Activated T-helper 1 cell treated with anti-CD3 and anti-CD28 coated beads, Interleukin-12 subunit alpha, Interleukin-12 subunit beta, Interleukin-2, Interleukin-4 antibody, amounts not matched to agents 30 ng/mL and 10 ng/mL and 1 ng/mL, durations not matched to agents 14 hours and 24 hours and 36 hours (primary cell): ENCODE data around the gene ZNF160. TPM values are rescaled to one million over a fixed set of nuclear protein-coding genes. Genes with fewer than 3 reads are reported as not detected.
A peak's percentile ranks its signal among the peaks of the same experiment; 100 is the strongest.
"Not testable (repeated sequence)": the region's sequence is repeated elsewhere in the genome, so short reads cannot be mapped to it uniquely, and the experiment has no call there.

Experiments used
- DNase-seq: peaks from one replicate; pipeline ENCODE4 v3.0.0; 2021; ENCODE audit warnings: low spot score
- H3K27ac Mint-ChIP-seq: one replicate; pipeline ENCODE4 v1.8.0; 2021; ENCODE audit warnings: mild to moderate bottlenecking, mixed read lengths
- H3K27me3 Mint-ChIP-seq: one replicate; pipeline ENCODE4 v1.8.0; 2022; ENCODE audit warnings: mild to moderate bottlenecking, moderate library complexity, mixed read lengths; ENCODE audit not compliant: insufficient read depth
- H3K36me3 Mint-ChIP-seq: one replicate; pipeline ENCODE4 v1.8.0; 2021; ENCODE audit warnings: low read depth, mixed read lengths
- H3K4me1 Mint-ChIP-seq: one replicate; pipeline ENCODE4 v1.8.0; 2021; ENCODE audit warnings: low read depth, mixed read lengths
- H3K4me3 Mint-ChIP-seq: one replicate; pipeline ENCODE4 v1.8.0; 2021; ENCODE audit warnings: mild to moderate bottlenecking, moderate library complexity, mixed read lengths
- H3K9me3 Mint-ChIP-seq: one replicate; pipeline ENCODE4 v1.8.0; 2021; ENCODE audit warnings: mixed read lengths
- intact Hi-C: fragments of 100-400 bp; cut with micrococcal nuclease; formaldehyde crosslinking; loops from one replicate; pipeline ENCODE4 v1.15.1; 2024
- total RNA-seq: library from RNA; stranded (reverse); gene quantifications from 2 replicates; pipeline ENCODE4 v1.2.3, GENCODE V29; 2022

Gene ZNF160
- 26.0 and 27.8 TPM in 2 replicates for total RNA-seq

DNA sequence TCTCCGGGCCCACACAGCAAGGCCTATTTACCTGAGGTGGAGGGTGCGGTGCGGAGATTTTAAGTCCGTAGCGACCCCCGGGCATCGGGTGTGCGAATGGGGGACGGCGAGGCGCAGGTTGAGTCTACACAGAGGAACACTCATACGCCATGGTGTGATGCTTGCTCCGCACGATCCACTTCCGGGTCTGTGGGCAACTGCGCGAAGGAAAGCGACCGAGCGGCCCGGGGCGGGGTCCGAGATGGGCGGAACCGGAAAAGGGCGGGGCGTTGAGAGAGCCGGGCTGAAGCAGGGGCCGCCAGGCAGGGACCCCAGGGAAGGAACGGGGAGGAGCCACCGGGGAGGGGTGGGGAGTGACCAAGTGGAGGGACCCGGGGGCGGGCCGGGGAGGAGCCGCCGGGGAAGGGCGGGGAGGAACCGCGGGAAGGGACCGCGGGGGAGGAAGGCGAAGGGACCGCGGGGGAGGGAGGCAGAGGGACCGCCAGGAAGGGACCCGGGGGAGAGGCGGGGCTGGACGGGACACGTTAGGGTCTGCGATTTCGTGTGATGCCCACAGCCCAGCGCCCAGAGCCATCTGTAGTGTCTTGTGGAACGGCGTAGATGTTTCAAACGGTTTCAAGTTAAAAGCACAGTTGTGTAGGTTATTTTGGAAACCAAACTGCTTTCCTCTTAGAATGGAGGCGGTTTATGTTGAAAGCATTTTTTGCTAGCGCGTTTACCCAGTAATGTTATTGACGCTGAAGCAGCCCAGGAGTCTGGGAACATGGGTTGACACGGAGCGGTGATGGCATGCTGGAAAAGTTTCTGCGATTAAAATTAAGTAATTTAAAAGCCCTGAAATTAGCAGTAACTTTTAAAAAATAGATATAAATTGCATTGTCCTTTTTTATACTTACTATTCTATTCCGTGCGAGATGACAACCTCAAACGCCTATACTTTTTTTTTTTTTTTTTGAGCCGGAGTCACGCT lies at the start of gene ZNF160:
TSS of gene ZNF160 (minus strand) at position 189 of the 970 bp plus-strand sequence. CDS start 17,146 bp downstream, outside the sequence.
- Mint-ChIP-seq H3K36me3 (peaks cover 21% of the 10 kb centered on the region), H3K27me3 (no peaks in the 10 kb centered on the region), H3K4me1 (peaks cover 23% of the 10 kb centered on the region), H3K9me3 (peaks cover 17% of the 10 kb centered on the region), H3K27ac (peak within 1 kb of the TSS; percentile 95), H3K4me3 (peak within 1 kb of the TSS; percentile 92)
- peak; percentile 98 for DNase-seq
- intact Hi-C loops = loop anchor here (1.0 to 10.0 kb wide), 22 partner anchors 56 to 965 kb away; partner anchors contain the start of genes MYADM, ZNF28, ZNF320 and ZNF347

DNA sequence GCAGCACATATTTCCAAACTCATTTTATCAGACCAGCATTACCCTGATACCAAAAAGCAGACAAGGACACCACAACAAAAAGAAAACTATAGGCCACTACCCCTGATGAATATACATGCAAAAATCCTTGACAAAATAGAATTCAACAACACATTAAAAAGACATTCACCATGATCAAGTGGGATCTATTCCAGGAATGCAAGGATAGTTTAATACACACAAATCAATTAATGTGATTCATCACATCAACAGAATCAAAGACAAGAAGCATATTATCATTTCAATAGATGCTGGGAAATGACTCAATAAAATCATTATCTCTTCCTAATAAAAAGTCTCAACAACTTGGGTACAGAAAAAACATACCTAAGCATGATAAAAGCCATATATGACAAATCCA lies 44.4 kb upstream of the ZNF160 start:
- no peaks in the 10 kb centered on the region for H3K4me1 Mint-ChIP-seq

GRCh38 chr19:53140351-53140750 lies 37.1 kb upstream of the ZNF160 start:
- intact Hi-C loops = no loop called here
- Mint-ChIP-seq H3K4me1 (no peaks in the 10 kb centered on the region), H3K9me3 (peaks cover 75% of the 10 kb centered on the region), H3K27me3 (no peaks in the 10 kb centered on the region), H3K27ac (no peak overlapping the region), H3K4me3 (no peak overlapping the region), H3K36me3 (peaks cover 25% of the 10 kb centered on the region)
- DNase-seq = no peak

More for the DNA sequence above, 44.4 kb upstream of the ZNF160 start:
- Mint-ChIP-seq H3K9me3 (peaks cover 70% of the 10 kb centered on the region), H3K27me3 (no peaks in the 10 kb centered on the region), H3K27ac (no peak overlapping the region), H3K36me3 (peaks cover 46% of the 10 kb centered on the region), H3K4me3 (no peak overlapping the region)
- no peak for DNase-seq
- intact Hi-C loops = no loop called here

- no peaks in the 10 kb centered on the region for H3K36me3 Mint-ChIP-seq
- peaks cover 7% of the 10 kb centered on the region for H3K4me1 Mint-ChIP-seq
- no peak overlapping the region for H3K27ac Mint-ChIP-seq
- intact Hi-C loops = no loop called here
- H3K27me3 Mint-ChIP-seq = no peaks in the 10 kb centered on the region
- H3K4me3 Mint-ChIP-seq = no peak overlapping the region
- peaks cover 68% of the 10 kb centered on the region for H3K9me3 Mint-ChIP-seq
- DNase-seq = no peak
These were observed 33.2 kb upstream of the ZNF160 start for GRCh38 chr19:53136432-53136831.

DNA sequence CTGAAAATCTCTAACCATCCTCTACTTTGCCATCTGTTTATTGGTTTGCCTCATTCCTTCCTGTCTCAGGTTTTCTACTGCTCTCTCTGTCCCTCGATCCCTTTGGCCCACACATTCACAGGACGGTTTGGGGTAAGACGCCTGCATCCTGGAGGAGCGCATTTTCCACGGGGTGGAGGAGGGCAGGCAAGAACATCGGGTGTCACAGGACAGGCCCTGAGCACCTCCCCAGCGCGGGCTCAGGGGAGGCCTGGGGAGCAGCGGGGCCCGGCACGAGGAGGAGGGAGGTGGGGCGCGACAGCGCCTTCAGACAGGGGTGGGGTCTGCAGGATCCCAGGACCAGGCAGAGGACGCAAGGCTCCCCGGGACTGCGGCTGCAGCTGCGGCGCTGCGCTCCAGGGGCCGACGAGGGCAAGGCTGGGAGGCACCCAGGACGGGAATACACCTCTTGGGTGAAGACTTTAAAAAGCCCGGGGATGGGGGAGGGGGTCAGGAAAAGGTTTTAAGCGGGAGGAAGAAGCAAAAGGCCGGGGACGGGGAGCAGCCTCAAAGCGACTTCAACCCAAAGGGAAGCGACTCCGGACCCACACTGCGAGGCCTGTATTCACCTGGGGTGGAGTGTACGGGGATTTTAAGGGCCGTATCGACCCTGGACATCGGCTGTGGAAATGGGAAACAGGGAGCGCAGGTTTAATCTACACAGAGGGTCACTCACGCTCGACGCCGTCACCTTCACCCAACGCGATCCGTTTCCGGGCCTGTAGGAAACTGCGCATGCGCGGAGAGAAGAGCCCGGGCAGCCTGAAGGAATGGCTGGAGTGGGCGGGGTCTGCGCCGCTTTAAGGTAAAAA lies 29.1 kb upstream of the ZNF160 start, which contains the start of gene ZNF415:
TSS of gene ZNF415 (minus strand) at position 770 of the 851 bp plus-strand sequence. CDS start 10,234 bp downstream, outside the sequence.
- H3K27ac Mint-ChIP-seq = no peak within 1 kb of the TSS
- H3K27me3 Mint-ChIP-seq = no peaks in the 10 kb centered on the region
- intact Hi-C loops = no loop called here
- peaks cover 60% of the 10 kb centered on the region for H3K9me3 Mint-ChIP-seq
- peaks cover 7% of the 10 kb centered on the region for H3K4me1 Mint-ChIP-seq
- peak within 1 kb of the TSS; percentile 58 for H3K4me3 Mint-ChIP-seq
- no peaks in the 10 kb centered on the region for H3K36me3 Mint-ChIP-seq
- DNase-seq = peak; percentile 21

GRCh38 chr19:53131727-53132126 lies 28.5 kb upstream of the ZNF160 start:
- Mint-ChIP-seq H3K4me3 (no peak overlapping the region), H3K9me3 (peaks cover 61% of the 10 kb centered on the region), H3K4me1 (peaks cover 7% of the 10 kb centered on the region), H3K27me3 (no peaks in the 10 kb centered on the region), H3K36me3 (no peaks in the 10 kb centered on the region), H3K27ac (no peak overlapping the region)
- DNase-seq = no peak
- intact Hi-C loops = no loop called here

DNA sequence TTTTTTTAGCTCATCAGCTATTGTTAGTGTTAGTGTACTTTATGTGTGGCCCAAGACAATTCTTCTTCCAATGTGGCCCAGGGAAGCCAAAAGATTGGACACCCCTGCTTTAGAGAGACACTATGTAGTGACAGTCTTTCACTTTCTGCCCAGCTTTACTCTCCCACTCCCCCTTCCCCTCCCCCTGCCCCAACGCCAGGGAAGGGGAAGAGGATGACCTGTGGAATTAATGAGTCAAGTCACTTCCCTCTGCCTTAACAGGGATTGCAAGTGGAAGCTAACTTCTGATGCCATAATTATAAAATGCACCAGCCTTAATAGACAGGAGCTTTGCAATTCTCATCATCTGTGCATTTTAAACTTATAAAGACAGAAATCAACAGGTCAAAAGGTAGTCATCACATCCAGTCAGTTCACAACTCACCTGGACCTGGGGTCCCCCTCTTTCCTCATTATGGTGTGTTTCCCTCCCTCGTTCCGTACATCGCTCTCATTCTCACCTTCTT lies 27.9 kb upstream of the ZNF160 start:
- no peak for DNase-seq
- no peak overlapping the region for H3K4me3 Mint-ChIP-seq
- no peaks in the 10 kb centered on the region for H3K36me3 Mint-ChIP-seq
- H3K27me3 Mint-ChIP-seq = no peaks in the 10 kb centered on the region
- peaks cover 7% of the 10 kb centered on the region for H3K4me1 Mint-ChIP-seq
- no peak overlapping the region for H3K27ac Mint-ChIP-seq
- H3K9me3 Mint-ChIP-seq = peaks cover 55% of the 10 kb centered on the region
- intact Hi-C loops = no loop called here

DNA sequence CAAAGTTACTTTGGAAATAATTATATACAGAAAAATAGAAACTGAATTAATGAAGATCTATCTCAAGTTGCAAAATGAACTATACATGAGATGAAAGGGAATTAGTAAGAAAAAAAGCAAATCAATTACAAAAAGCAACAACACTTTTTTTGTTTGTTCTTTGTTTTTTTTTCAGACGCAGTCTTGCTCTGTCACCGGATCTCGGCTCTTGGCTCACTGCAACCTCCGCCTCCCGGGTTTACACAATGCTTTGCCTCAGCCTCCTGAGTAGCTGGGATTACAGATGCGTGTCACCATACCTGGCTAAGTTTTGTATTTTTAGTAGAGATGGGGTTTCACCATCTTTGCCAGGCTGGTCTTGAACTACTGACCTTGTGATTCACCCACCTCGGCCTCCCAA lies 27.3 kb upstream of the ZNF160 start:
- H3K27me3 Mint-ChIP-seq = no peaks in the 10 kb centered on the region
- DNase-seq = no peak
- H3K4me1 Mint-ChIP-seq = peaks cover 7% of the 10 kb centered on the region
- H3K27ac Mint-ChIP-seq = no peak overlapping the region
- H3K4me3 Mint-ChIP-seq = no peak overlapping the region
- intact Hi-C loops = no loop called here
- H3K36me3 Mint-ChIP-seq = no peaks in the 10 kb centered on the region
- H3K9me3 Mint-ChIP-seq = peaks cover 49% of the 10 kb centered on the region

GRCh38 chr19:53126733-53127526 lies 23.7 kb upstream of the ZNF160 start:
- intact Hi-C loops, H3K4me3 Mint-ChIP-seq, H3K27ac Mint-ChIP-seq, DNase-seq, H3K36me3 Mint-ChIP-seq, H3K4me1 Mint-ChIP-seq, H3K27me3 Mint-ChIP-seq: not testable (repeated sequence)
- peaks cover 59% of the 10 kb centered on the region for H3K9me3 Mint-ChIP-seq

DNA sequence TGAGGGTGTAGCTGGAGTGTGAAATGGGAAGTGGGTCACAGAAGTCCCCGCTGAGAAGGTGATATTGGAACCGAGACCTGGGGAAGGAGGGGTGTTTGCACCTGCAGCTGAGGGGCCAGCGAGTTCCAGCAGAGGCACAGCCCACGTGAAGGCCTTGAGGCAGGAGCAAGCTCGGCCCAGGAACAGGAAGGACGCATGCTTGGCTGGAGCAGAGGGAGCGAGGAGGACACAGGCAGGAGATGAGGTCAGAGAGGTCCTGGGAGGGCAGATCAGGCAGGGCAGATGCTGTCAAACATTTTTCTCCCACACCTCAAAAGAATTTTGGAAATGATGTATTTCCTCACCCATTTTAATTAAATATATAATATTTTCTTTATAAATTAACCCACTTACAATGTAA lies 20.2 kb upstream of the ZNF160 start:
- Mint-ChIP-seq H3K36me3 (peaks cover 4% of the 10 kb centered on the region), H3K4me1 (no peaks in the 10 kb centered on the region), H3K9me3 (peaks cover 58% of the 10 kb centered on the region)

DNA sequence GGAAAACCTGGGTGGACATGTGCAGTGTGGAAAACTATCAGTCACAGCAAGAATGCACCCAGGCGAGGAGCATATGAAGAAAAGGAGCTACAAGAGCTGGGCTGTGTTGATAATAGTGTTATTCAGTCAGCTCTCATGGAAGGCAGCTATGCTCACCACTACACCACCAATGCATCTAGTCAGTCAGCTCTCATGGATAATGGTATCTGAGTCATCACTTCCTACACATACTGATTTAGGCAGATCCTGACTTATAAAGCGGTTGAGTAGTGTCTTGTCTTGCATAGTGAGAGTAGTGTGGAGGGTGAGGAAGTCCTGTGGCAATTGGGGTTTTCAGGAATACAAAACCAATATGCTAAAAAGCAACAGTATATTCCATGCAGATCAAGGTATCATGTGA lies 9.1 kb upstream of the ZNF160 start:
- no peak overlapping the region for H3K27ac Mint-ChIP-seq
- no peaks in the 10 kb centered on the region for H3K4me1 Mint-ChIP-seq
- intact Hi-C loops = no loop called here
- no peak overlapping the region for H3K4me3 Mint-ChIP-seq
- no peaks in the 10 kb centered on the region for H3K27me3 Mint-ChIP-seq
- no peak for DNase-seq
- H3K36me3 Mint-ChIP-seq = peaks cover 12% of the 10 kb centered on the region
- peaks cover 69% of the 10 kb centered on the region for H3K9me3 Mint-ChIP-seq

More for the DNA sequence above, 20.2 kb upstream of the ZNF160 start:
- no peak for DNase-seq
- intact Hi-C loops = no loop called here
- H3K27me3 Mint-ChIP-seq = no peaks in the 10 kb centered on the region
- H3K4me3 Mint-ChIP-seq = no peak overlapping the region
- H3K27ac Mint-ChIP-seq = no peak overlapping the region

DNA sequence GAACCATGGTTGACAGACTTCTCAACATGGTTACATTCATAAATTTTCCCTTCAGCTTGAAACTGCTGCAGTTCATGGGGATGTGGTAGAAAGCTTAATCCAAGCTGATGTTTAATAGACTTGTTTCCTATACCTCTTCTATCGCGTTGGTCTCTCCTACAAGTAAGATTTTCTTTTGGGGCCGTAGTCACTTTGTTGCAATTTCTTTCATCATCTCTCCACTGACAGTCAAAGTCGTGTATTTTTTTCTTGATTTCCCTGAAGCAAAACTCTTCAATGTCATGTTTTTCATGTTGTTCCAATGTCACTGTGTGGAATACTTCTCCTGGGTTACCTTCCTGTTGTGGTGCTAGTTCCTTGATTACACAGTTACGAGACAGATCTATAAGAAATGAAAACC lies 6.3 kb upstream of the ZNF160 start:
- intact Hi-C loops = loop anchor here (10.0 kb wide), 1 partner anchor 325 kb away; the partner anchor contains the start of gene ZNF761
- H3K36me3 Mint-ChIP-seq = peaks cover 12% of the 10 kb centered on the region
- H3K4me3 Mint-ChIP-seq = no peak overlapping the region
- no peaks in the 10 kb centered on the region for H3K4me1 Mint-ChIP-seq
- H3K9me3 Mint-ChIP-seq = peaks cover 47% of the 10 kb centered on the region
- H3K27me3 Mint-ChIP-seq = no peaks in the 10 kb centered on the region
- DNase-seq = no peak
- H3K27ac Mint-ChIP-seq = no peak overlapping the region
